Measurements from ENCODE around the gene BPIFB4.
"Not testable (repeated sequence)": the region's sequence is repeated elsewhere in the genome, so short reads cannot be mapped to it uniquely, and the experiment has no call there.

Gene BPIFB4

GRCh38 chr20:33079259-33079658 lies at the start of gene BPIFB4:
Gene BPIFB4 (plus strand): TSS chr20:33079643. CDS start chr20:33081527, 1,884 bp downstream.
- no peak for DNase-seq

- DNase-seq = no peak
These were observed 49.4 kb upstream of the BPIFB4 start for GRCh38 chr20:33030076-33030475.

GRCh38 chr20:33030569-33030968 lies 48.9 kb upstream of the BPIFB4 start:
- DNase-seq = no peak

GRCh38 chr20:33031531-33031930 lies 47.9 kb upstream of the BPIFB4 start, which contains the start of gene BPIFB6:
Gene BPIFB6 (plus strand): TSS chr20:33031648. CDS start chr20:33031648, 0 bp downstream.
- no peak for DNase-seq

- DNase-seq = no peak
These were observed 46.9 kb upstream of the BPIFB4 start for GRCh38 chr20:33032555-33032954.

- DNase-seq = no peak
These were observed 46.1 kb upstream of the BPIFB4 start for GRCh38 chr20:33033381-33033780.

GRCh38 chr20:33034115-33034514 lies 45.3 kb upstream of the BPIFB4 start:
- no peak for DNase-seq

GRCh38 chr20:33034901-33035492 lies 44.4 kb upstream of the BPIFB4 start:
- no peak for DNase-seq

GRCh38 chr20:33037456-33037855 lies 42.0 kb upstream of the BPIFB4 start:
- DNase-seq = no peak

- no peak for DNase-seq
These were observed 41.2 kb upstream of the BPIFB4 start for GRCh38 chr20:33038243-33038642.

- DNase-seq = no peak
These were observed 37.0 kb upstream of the BPIFB4 start for GRCh38 chr20:33042430-33042829.

GRCh38 chr20:33042983-33043730 lies 36.3 kb upstream of the BPIFB4 start:
- DNase-seq = no peak

- no peak for DNase-seq
These were observed 35.7 kb upstream of the BPIFB4 start for GRCh38 chr20:33043731-33044181.

- DNase-seq = not testable (repeated sequence)
These were observed 34.2 kb upstream of the BPIFB4 start for GRCh38 chr20:33045129-33045721.

- no peak for DNase-seq
These were observed 33.0 kb upstream of the BPIFB4 start for GRCh38 chr20:33046412-33046811.

GRCh38 chr20:33051333-33051732 lies 28.1 kb upstream of the BPIFB4 start:
- DNase-seq = no peak

GRCh38 chr20:33053291-33054106 lies 25.9 kb upstream of the BPIFB4 start, which contains the start of gene BPIFB3:
Gene BPIFB3 (plus strand): TSS chr20:33053903. CDS start chr20:33055436, 1,533 bp downstream.
- no peak for DNase-seq

- no peak for DNase-seq
These were observed 25.1 kb upstream of the BPIFB4 start for GRCh38 chr20:33054381-33054780.

GRCh38 chr20:33054791-33055190 lies 24.7 kb upstream of the BPIFB4 start:
- DNase-seq = no peak

GRCh38 chr20:33059136-33059535 lies 20.3 kb upstream of the BPIFB4 start:
- DNase-seq = no peak

- DNase-seq = no peak
These were observed 19.6 kb upstream of the BPIFB4 start for GRCh38 chr20:33059741-33060390.

GRCh38 chr20:33061658-33062028 lies 17.8 kb upstream of the BPIFB4 start:
- DNase-seq = no peak

Measured in NCI-H1417 (cell line).